ENCODE measurements around the gene NLRP3.
"Not testable (repeated sequence)": the region's sequence is repeated elsewhere in the genome, so short reads cannot be mapped to it uniquely, and the experiment has no call there.

Gene NLRP3

DNA sequence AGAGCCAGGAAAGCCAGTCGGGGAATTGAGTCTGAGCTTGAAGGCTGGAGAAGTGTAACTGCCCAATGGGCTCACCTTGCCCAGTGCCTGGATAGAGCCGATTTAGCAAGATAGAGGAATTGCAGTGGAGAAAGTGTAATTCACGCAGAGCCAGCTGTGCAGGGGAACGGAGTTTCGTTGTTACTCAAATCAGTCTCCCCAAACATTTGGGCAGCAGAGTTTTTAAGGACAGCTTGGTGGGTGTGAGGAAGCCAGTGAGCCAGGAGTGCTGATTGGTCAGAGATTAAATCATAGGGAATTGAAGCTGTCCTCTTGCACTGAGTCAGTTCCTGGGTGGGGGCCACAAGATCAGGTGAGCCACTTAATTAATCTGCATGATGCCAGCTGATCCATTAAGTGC, 28.4 kb upstream of the NLRP3 start:
- no peak for DNase-seq (ENCODE audit: low read depth)
- H3K4me3 ChIP-seq (ENCODE audit: low read depth, low read length) = no peak overlapping the region

DNA sequence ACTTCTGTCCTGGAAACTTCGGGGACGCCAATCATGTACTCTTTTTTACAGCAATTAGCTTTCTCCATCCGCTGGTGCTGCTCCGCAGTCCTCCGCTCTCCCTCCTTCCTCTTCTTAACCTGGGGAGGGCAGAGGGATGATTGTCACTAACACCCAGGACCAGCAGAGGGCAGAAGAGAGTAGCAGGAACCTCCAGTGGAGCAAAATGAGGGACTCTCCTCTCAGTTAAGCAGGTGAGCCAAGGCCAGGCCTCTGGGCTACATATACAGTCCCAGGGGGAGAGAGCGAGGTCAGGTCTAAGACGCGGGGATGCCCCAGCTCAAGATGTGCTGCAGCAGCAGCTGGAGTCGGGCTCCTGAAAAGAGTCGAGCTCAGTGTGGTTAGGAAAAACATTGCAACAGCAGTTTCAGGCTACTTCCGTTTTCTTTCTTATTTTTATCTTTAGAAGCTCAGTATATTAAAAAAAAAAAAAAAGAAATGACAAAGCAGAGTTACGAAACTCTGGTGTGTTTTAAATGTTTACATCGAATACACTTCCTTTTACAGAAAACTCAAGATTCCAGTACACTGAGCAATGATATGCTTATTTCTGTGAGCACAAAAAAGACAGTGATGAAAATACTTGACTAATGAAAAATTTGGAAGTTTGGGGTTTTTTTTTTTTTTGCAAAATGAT, 25.7 kb upstream of the NLRP3 start:
- peak overlapping the region; percentile 18 for H3K4me3 ChIP-seq (ENCODE audit: low read depth, low read length)
- no peak for DNase-seq (ENCODE audit: low read depth)

- no peak for DNase-seq (ENCODE audit: low read depth)
- no peak overlapping the region for H3K4me3 ChIP-seq (ENCODE audit: low read depth, low read length)
Measured at GRCh38 chr1:247390996-247391395, 25.0 kb upstream of the NLRP3 start.

DNA sequence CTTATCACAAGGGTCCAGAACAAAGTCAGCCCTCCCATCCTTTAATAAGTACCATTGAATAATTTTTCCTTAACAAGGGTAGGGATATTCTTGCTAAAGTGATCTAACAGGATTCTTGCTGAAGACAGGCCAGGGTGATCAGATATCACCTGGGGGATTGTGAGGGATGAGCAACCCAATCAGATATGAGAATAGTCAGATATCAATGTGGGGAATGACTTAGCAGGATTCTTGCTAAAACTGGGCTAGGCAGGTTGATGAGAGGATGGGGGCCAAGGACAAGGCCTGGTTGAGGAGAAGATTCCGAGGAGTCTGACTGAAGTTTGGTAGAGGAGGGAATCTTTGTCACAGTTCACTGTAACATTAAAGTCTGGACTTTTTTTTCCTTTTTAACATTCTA, 23.9 kb upstream of the NLRP3 start:
- DNase-seq (ENCODE audit: low read depth) = no peak
- no peak overlapping the region for H3K4me3 ChIP-seq (ENCODE audit: low read depth, low read length)

- not testable (repeated sequence) for DNase-seq (ENCODE audit: low read depth); H3K4me3 ChIP-seq (ENCODE audit: low read depth, low read length)
Measured at GRCh38 chr1:247395075-247395474, 20.9 kb upstream of the NLRP3 start.

DNA sequence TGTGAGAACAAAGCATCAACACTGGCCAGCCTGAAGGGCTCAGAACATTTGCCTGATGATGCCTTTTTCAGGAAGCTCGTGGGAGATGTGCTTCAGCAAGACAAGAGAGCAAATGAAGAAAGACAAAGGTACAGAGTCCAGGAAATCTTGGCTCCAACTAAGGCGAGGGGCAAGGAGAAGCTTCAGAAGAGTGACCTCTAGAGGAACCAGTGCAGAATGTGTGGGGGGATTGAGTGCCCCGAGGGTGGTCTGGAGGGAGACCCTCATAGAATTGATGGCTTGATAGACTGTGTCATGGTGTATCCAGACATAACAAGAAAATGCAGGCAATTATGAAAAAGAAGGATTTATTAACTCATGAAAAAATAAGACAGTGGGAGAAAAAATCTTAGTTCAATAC, 15.3 kb upstream of the NLRP3 start:
- H3K4me3 ChIP-seq (ENCODE audit: low read depth, low read length) = no peak overlapping the region
- DNase-seq (ENCODE audit: low read depth) = no peak

GRCh38 chr1:247401310-247402119, 14.5 kb upstream of the NLRP3 start:
- DNase-seq (ENCODE audit: low read depth) = no peak

DNA sequence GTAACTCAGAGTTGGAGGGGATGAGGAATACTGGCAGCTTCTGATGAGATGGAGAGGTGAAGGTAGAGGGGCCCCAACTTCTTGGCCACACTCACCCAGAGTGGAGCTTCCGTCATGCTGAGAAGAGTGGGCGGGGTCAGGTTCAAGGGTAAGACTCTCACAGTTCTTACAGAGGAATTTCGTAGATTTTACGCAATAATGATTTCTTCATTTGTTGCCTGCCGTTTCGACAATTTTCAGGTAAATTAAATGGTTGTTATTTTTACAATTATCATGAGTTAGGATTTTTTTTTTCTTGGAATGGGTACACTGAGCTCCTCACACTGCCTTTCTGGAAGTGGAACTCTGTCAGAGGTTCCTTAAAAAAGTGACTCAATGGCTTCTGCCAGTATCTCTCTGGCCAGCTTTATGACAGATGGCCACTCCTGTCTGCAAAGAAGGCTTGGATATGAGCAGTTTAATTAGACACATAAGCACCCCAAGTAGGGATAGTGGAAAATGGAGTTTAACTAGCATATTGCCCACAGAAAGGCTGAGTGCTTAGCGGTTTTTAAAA, 13.8 kb upstream of the NLRP3 start:
- no peak for DNase-seq (ENCODE audit: low read depth)

More at GRCh38 chr1:247401310-247402119, 14.5 kb upstream of the NLRP3 start:
- no peak overlapping the region for H3K4me3 ChIP-seq (ENCODE audit: low read depth, low read length)

GRCh38 chr1:247406014-247406656, 9.8 kb upstream of the NLRP3 start:
- no peak for DNase-seq (ENCODE audit: low read depth)

More for the DNA sequence above, 13.8 kb upstream of the NLRP3 start:
- no peak overlapping the region for H3K4me3 ChIP-seq (ENCODE audit: low read depth, low read length)

GRCh38 chr1:247407180-247407616, 8.8 kb upstream of the NLRP3 start:
- no peak overlapping the region for H3K4me3 ChIP-seq (ENCODE audit: low read depth, low read length)
- no peak for DNase-seq (ENCODE audit: low read depth)

More at GRCh38 chr1:247406014-247406656, 9.8 kb upstream of the NLRP3 start:
- H3K4me3 ChIP-seq (ENCODE audit: low read depth, low read length) = no peak overlapping the region

DNA sequence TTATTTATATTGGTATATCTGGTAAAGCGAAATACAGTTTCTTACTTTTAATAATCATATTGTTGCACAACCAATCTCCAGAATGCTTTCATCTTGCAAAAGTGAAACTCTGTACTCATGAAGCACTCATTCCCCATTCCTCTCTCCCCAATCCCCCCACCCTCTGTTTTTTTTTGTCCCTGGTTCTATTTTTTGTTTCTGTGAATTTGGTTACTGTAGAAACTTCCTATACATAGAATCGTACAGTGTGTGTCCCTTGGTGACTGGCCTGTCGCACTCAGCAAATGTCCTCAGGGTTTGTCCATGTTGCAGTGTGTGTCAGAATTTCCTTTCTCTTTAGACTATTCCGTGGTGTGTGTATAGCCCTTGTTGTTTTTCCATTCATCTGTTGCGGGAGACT, 7.9 kb upstream of the NLRP3 start:
- H3K4me3 ChIP-seq (ENCODE audit: low read depth, low read length) = no peak overlapping the region
- DNase-seq (ENCODE audit: low read depth) = no peak

DNA sequence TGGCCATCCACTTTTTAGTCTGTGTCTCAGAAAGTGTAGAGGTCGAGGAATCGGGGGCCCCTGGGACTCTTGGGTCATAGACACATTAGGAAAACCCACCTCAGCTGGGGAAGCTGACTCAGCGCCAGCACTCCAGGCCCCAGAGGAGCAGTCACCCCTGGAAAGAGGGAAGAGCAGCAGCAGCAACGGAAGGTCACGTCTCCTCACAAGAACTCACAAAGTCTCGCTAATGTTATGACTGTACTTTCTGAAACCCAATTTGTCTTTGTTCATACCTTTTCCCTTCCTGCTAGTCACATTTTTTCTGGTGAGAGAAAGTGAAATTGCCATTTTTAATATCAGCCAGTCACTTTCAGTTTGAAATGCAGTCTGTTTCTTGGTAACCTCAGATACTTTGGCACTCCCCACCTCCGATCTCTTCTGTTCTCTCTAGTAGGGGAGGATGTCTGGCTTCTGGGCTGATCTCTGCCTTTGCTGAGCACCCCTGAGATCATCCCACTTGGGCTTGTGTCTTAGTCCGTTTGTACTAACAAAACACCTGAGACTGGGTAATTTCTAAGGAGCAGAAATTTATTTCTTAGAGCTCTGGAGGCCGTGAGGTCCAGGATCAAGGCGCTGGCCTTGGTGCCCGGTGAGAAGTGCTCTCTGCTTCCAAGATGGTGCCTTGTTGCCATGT, 6.0 kb upstream of the NLRP3 start:
- DNase-seq (ENCODE audit: low read depth) = no peak
- no peak overlapping the region for H3K4me3 ChIP-seq (ENCODE audit: low read depth, low read length)

- no peak overlapping the region for H3K4me3 ChIP-seq (ENCODE audit: low read depth, low read length)
- DNase-seq (ENCODE audit: low read depth) = no peak
Measured at GRCh38 chr1:247411621-247412327, 4.2 kb upstream of the NLRP3 start.

DNA sequence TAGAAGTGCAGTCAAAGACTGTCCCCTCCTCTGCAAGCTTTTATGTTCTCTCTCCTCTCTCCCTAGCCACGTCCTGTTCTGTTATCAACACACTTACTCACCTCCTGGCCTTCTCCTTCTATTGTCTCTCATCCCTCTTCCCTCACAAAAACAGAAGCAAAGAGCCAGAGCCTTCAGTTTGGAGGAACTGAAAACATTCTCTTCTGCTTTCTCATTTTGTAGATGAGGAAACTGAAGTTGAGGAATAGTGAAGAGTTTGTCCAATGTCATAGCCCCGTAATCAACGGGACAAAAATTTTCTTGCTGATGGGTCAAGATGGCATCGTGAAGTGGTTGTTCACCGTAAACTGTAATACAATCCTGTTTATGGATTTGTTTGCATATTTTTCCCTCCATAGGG, 1.9 kb downstream of the NLRP3 start:
- no peak overlapping the region for H3K4me3 ChIP-seq (ENCODE audit: low read depth, low read length)
- DNase-seq (ENCODE audit: low read depth) = no peak

- no peak overlapping the region for H3K4me3 ChIP-seq (ENCODE audit: low read depth, low read length)
- no peak for DNase-seq (ENCODE audit: low read depth)
Measured at GRCh38 chr1:247419336-247419735, 3.4 kb downstream of the NLRP3 start.

DNA sequence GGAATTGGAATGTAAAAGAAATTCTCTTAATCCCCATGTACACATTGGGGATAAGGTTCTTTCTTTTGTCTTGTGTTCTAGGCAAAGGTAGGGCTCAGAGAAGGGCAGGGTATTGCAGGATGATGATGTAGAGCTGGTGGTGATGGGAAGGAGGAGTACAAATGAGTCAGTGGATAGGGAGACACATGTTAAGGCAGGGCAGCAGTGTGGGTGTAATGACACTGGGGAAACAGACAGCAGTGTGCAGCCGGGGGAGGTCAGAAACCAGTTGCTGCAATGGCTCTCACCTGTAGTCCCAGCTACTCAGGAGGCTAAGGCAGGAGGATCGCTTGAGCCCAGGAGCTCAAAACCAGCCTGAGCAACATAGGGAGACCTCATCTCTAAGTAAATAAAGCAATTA, 5.1 kb downstream of the NLRP3 start:
- no peak for DNase-seq (ENCODE audit: low read depth)
- no peak overlapping the region for H3K4me3 ChIP-seq (ENCODE audit: low read depth, low read length)

DNA sequence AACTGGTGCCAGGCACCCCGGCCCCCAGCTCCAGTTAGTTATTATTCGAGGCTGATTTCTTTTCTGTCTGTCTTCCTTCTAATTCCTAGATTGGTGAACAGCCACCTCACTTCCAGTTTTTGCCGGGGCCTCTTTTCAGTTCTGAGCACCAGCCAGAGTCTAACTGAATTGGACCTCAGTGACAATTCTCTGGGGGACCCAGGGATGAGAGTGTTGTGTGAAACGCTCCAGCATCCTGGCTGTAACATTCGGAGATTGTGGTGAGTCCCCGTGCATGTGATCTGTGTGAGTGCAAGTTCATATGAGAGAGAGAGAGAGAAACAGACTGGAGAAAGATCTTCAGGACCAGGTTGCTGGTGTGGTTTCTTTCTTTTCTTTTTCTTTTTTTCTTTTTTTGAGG, 13.5 kb downstream of the NLRP3 start:
- DNase-seq (ENCODE audit: low read depth) = no peak

GRCh38 chr1:247430434-247430833, 14.5 kb downstream of the NLRP3 start:
- H3K4me3 ChIP-seq (ENCODE audit: low read depth, low read length) = no peak overlapping the region
- no peak for DNase-seq (ENCODE audit: low read depth)

More for the DNA sequence above, 13.5 kb downstream of the NLRP3 start:
- no peak overlapping the region for H3K4me3 ChIP-seq (ENCODE audit: low read depth, low read length)

DNA sequence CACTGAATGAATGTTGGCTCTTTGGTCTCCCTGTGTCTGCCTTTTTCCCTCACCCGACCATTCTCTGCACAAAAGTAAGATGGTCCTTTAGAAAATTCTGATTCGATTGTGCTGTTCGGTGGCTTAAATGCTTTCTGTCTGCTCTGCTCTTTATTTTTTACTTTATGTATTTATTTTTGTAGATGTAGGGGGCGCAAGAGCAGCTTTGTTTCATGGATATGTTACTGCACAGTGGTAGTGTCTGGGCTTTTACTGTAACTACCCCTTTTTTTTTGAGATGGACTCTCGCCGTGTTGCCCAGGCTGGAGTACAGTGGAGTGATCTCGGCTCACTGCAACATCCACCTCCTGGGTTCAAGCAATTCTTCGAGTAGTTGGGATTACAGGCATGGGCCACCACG, 15.7 kb downstream of the NLRP3 start:
- DNase-seq (ENCODE audit: low read depth) = no peak
- H3K4me3 ChIP-seq (ENCODE audit: low read depth, low read length) = no peak overlapping the region
